Endothelial cell (in vitro differentiated cells): ENCODE measurements around the gene LRP5. TPM values are rescaled to one million over a fixed set of nuclear protein-coding genes. Genes with fewer than 3 reads are reported as not detected.

Experiments
- DNase-seq: peaks from one replicate; pipeline ENCODE4 v3.0.0; 2021; ENCODE audit warnings: low spot score
- H3K27ac Mint-ChIP-seq: one replicate; pipeline ENCODE4 v1.8.0; 2021; ENCODE audit warnings: mixed read lengths, inconsistent platforms; ENCODE audit not compliant: unreplicated experiment
- H3K27me3 Mint-ChIP-seq: one replicate; pipeline ENCODE4 v1.8.0; 2021; ENCODE audit warnings: mild to moderate bottlenecking, moderate library complexity, mixed read lengths, inconsistent platforms; ENCODE audit not compliant: unreplicated experiment
- H3K36me3 Mint-ChIP-seq: one replicate; pipeline ENCODE4 v1.8.0; 2021; ENCODE audit warnings: mild to moderate bottlenecking, low read depth, mixed read lengths, inconsistent platforms; ENCODE audit not compliant: unreplicated experiment
- H3K4me1 Mint-ChIP-seq: one replicate; pipeline ENCODE4 v1.8.0; 2021; ENCODE audit warnings: mild to moderate bottlenecking, mixed read lengths, inconsistent platforms; ENCODE audit not compliant: unreplicated experiment
- H3K4me3 Mint-ChIP-seq: one replicate; pipeline ENCODE4 v1.8.0; 2021; ENCODE audit warnings: mild to moderate bottlenecking, mixed read lengths, inconsistent platforms; ENCODE audit not compliant: unreplicated experiment
- H3K9me3 Mint-ChIP-seq: one replicate; pipeline ENCODE4 v1.8.0; 2021; ENCODE audit warnings: mixed read lengths, inconsistent platforms; ENCODE audit not compliant: unreplicated experiment
- CTCF ChIP-seq: fragments of 200-600 bp; sonication (generic); IDR thresholded peaks from one replicate; pipeline ENCODE4 v1.5.0; 2021; ENCODE audit warnings: antibody characterized with exemption; ENCODE audit not compliant: unreplicated experiment
- total RNA-seq: library from RNA; stranded (reverse); fragmentation: NEBNext Ultra II Directional; extraction: Animal tissue kit (Norgen Biotek cat#: 25700); gene quantifications from one replicate; pipeline ENCODE4 v1.2.1, GENCODE V29; 2021; ENCODE audit not compliant: unreplicated experiment

LRP5 gene
- total RNA-seq, 1 donor from 2014 or later, result 72.3 TPM

GRCh38 chr11:68340003-68340767, 27.8 kb downstream of the LRP5 start:
- Mint-ChIP-seq H3K27me3 (peaks cover 3% of the 10 kb centered on the region), H3K4me3 (no peak overlapping the region), H3K9me3 (no peaks in the 10 kb centered on the region), H3K4me1 (peaks cover 34% of the 10 kb centered on the region), H3K27ac (no peak overlapping the region), H3K36me3 (no peaks in the 10 kb centered on the region)
- no peak for DNase-seq
- no peak for TF ChIP-seq CTCF

- H3K36me3 Mint-ChIP-seq, result no peaks in the 10 kb centered on the region
- peaks cover 2% of the 10 kb centered on the region for H3K27me3 Mint-ChIP-seq
- H3K27ac Mint-ChIP-seq, result no peak overlapping the region
- H3K4me1 Mint-ChIP-seq, result peaks cover 34% of the 10 kb centered on the region
- TF ChIP-seq CTCF, result no peak
- no peak for DNase-seq
- H3K9me3 Mint-ChIP-seq, result no peaks in the 10 kb centered on the region
- H3K4me3 Mint-ChIP-seq, result no peak overlapping the region
Observed at GRCh38 chr11:68340784-68341556, 28.6 kb downstream of the LRP5 start.

GRCh38 chr11:68341557-68342458, 29.4 kb downstream of the LRP5 start:
- no peak for TF ChIP-seq CTCF
- Mint-ChIP-seq H3K27me3 (peaks cover under 1% of the 10 kb centered on the region), H3K4me1 (peaks cover 32% of the 10 kb centered on the region), H3K9me3 (no peaks in the 10 kb centered on the region), H3K36me3 (peaks cover 3% of the 10 kb centered on the region), H3K27ac (peak overlapping the region; percentile 20), H3K4me3 (no peak overlapping the region)
- DNase-seq, result no peak

- DNase-seq, result no peak
- Mint-ChIP-seq H3K4me1 (peaks cover 24% of the 10 kb centered on the region), H3K9me3 (no peaks in the 10 kb centered on the region), H3K36me3 (peaks cover 7% of the 10 kb centered on the region), H3K4me3 (no peak overlapping the region), H3K27me3 (peaks cover 4% of the 10 kb centered on the region), H3K27ac (no peak overlapping the region)
- no peak for TF ChIP-seq CTCF
Observed at GRCh38 chr11:68342459-68343158, 30.2 kb downstream of the LRP5 start.
